GM23248 (cell line): ENCODE data around the gene MCF2L. TPM values are rescaled to one million over a fixed set of nuclear protein-coding genes. Genes with fewer than 3 reads are reported as not detected.

Experiments
- DNase-seq: peaks from one replicate; pipeline ENCODE4 v3.0.0-alpha.2; 2015
- H2AFZ ChIP-seq: fragments of 200-600 bp; sonication (generic); 2 replicates; pipeline ENCODE4 v1.6.1; 2016; ENCODE audit warnings: antibody characterized with exemption
- H3F3A ChIP-seq: fragments of 200-600 bp; sonication (generic); 2 replicates; pipeline ENCODE4 v1.6.1; 2016; ENCODE audit warnings: mild to moderate bottlenecking, antibody characterized with exemption, mixed run types; ENCODE audit not compliant: insufficient read depth
- H3K27ac ChIP-seq: fragments of 200-600 bp; sonication (generic); 2 replicates; pipeline ENCODE4 v1.5.1; 2016; ENCODE audit warnings: mild to moderate bottlenecking
- H3K27me3 ChIP-seq: fragments of 200-600 bp; sonication (generic); replicated peaks from 2 replicates; pipeline ENCODE4 v1.6.1; 2016; ENCODE audit warnings: mild to moderate bottlenecking; ENCODE audit not compliant: insufficient read depth
- H3K36me3 ChIP-seq: fragments of 200-600 bp; sonication (generic); 2 replicates; pipeline ENCODE4 v1.6.1; 2016; ENCODE audit warnings: low read depth, mild to moderate bottlenecking
- H3K4me1 ChIP-seq: fragments of 200-600 bp; sonication (generic); 2 replicates; pipeline ENCODE4 v1.6.1; 2016; ENCODE audit warnings: mild to moderate bottlenecking; ENCODE audit not compliant: insufficient read depth
- H3K4me2 ChIP-seq: fragments of 200-600 bp; sonication (generic); one replicate; pipeline ENCODE4 v1.6.1; 2016; ENCODE audit warnings: mild to moderate bottlenecking; ENCODE audit not compliant: unreplicated experiment
- H3K4me3 ChIP-seq: fragments of 200-600 bp; sonication (generic); 2 replicates; pipeline ENCODE4 v1.5.1; 2016; ENCODE audit warnings: mild to moderate bottlenecking
- H3K79me2 ChIP-seq: fragments of 200-600 bp; sonication (generic); 2 replicates; pipeline ENCODE4 v1.6.1; 2016; ENCODE audit warnings: mild to moderate bottlenecking; ENCODE audit not compliant: insufficient read depth
- H3K9ac ChIP-seq: fragments of 200-600 bp; sonication (generic); 2 replicates; pipeline ENCODE4 v1.6.1; 2016; ENCODE audit warnings: mild to moderate bottlenecking
- H3K9me2 ChIP-seq: fragments of 200-600 bp; sonication (generic); 2 replicates; pipeline ENCODE4 v1.6.1; 2016; ENCODE audit warnings: mixed run types, mild to moderate bottlenecking, moderate library complexity; ENCODE audit not compliant: insufficient read depth
- H3K9me3 ChIP-seq: fragments of 200-600 bp; sonication (generic); one replicate; pipeline ENCODE4 v1.6.1; 2017; ENCODE audit warnings: low read depth
- H4K20me1 ChIP-seq: fragments of 200-600 bp; sonication (generic); 2 replicates; pipeline ENCODE4 v1.6.0; 2016; ENCODE audit not compliant: insufficient read depth
- EZH2 ChIP-seq: fragments of 200-600 bp; sonication (generic); IDR thresholded peaks from 2 replicates; pipeline ENCODE4 v1.6.1; 2018; ENCODE audit warnings: antibody characterized with exemption, mild to moderate bottlenecking; ENCODE audit not compliant: insufficient read depth, poor library complexity, severe bottlenecking
- EZH2phosphoT487 ChIP-seq: fragments of 200-600 bp; sonication (generic); IDR thresholded peaks from 2 replicates; pipeline ENCODE4 v1.6.1; 2018; ENCODE audit warnings: antibody characterized with exemption, moderate library complexity, mild to moderate bottlenecking, low read depth; ENCODE audit not compliant: insufficient read depth
- WGBS, 2 experiments: methylation state at CpG; one replicate each; pipeline ENCODE4 v1.1.6; 2015 to 2017; ENCODE audit warnings: low lambda C conversion rate in 2 of 2, low coverage in 1 of 2; ENCODE audit errors: missing lambda C conversion rate in 2 of 2; 5-methylcytosine and 5-hydroxymethylcytosine counted together
- in situ Hi-C: fragments of 300-500 bp; cut with MboI; formaldehyde crosslinking; loops from 2 replicates; pipeline ENCODE4 v1.15.0; 2020
- polyA plus RNA-seq: library from polyadenylated mRNA; unstranded; fragments of >200 nt; fragmentation: Nextera tagmentation; extraction: Ambion mirVana; gene quantifications from 2 replicates; pipeline ENCODE4 v1.2.1, GENCODE V29; 2016
- total RNA-seq: library from RNA; depleted of rRNA; stranded (reverse); fragments of >200 nt; shearing (Covaris generic); gene quantifications from 2 replicates; pipeline ENCODE4 v1.2.3, GENCODE V29; 2014

The MCF2L gene
- total and polyA plus RNA-seq, 2 experiments from 2014 or later, result not detected

DNA sequence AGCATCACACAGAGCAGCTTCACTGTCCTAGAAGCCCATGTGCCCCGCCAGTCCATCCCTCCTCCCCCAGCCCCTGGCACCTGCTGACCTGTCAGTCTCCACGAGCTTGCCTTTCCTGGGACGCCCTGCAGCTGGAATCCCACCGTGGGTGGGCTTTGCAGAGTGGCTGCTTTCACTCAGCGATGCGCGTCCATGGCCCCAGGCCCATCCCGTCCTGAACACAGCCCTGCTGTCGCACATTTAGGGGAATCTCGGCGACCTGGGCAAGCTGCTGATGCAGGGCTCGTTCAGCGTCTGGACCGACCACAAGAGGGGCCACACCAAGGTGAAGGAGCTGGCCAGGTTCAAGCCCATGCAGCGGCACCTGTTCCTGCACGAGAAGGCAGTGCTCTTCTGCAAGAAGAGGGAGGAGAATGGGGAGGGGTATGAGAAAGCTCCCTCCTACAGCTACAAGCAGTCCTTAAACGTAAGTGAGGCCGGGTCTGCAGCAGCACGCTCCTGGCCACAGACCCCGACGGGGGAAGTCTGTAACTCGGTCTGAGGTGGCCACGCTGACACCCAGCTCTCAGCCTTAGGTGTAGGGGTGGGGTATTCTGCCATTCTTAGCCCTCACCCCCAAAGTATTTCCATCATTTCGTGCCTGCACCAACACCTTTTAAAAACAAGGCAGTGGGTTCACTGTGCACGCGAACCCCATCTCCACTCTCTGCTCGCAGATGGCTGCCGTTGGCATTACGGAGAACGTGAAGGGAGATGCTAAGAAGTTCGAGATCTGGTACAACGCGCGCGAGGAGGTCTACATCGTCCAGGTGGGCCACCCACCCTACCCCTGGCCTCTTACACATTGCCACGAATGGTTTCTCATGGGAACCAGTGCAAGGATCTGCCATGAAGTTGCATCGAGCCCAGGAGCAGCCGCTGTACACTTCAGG is 118.2 kb downstream of the MCF2L start:
- Histone ChIP-seq H3K4me1 (no peaks in the 10 kb centered on the region), H2AFZ (no peak overlapping the region), H4K20me1 (no peaks in the 10 kb centered on the region), H3K9me3 (no peaks in the 10 kb centered on the region), H3K9ac (no peak overlapping the region), H3K9me2 (no peaks in the 10 kb centered on the region), H3K4me2 (no peak overlapping the region), H3K27me3 (peaks cover 6% of the 10 kb centered on the region; the same call in 1 of the 2 replicates), H3K79me2 (no peaks in the 10 kb centered on the region), H3K4me3 (no peak overlapping the region), H3K36me3 (no peaks in the 10 kb centered on the region), H3F3A (no peaks in the 10 kb centered on the region), H3K27ac (no peak overlapping the region)
- WGBS, 2 experiments, result 74% methylated on average over 39 of the region's 39 CpGs
- in situ Hi-C loops, result no loop called here
- DNase-seq, result no peak
- no peak for TF ChIP-seq EZH2
- no peak for TF ChIP-seq EZH2phosphoT487

DNA sequence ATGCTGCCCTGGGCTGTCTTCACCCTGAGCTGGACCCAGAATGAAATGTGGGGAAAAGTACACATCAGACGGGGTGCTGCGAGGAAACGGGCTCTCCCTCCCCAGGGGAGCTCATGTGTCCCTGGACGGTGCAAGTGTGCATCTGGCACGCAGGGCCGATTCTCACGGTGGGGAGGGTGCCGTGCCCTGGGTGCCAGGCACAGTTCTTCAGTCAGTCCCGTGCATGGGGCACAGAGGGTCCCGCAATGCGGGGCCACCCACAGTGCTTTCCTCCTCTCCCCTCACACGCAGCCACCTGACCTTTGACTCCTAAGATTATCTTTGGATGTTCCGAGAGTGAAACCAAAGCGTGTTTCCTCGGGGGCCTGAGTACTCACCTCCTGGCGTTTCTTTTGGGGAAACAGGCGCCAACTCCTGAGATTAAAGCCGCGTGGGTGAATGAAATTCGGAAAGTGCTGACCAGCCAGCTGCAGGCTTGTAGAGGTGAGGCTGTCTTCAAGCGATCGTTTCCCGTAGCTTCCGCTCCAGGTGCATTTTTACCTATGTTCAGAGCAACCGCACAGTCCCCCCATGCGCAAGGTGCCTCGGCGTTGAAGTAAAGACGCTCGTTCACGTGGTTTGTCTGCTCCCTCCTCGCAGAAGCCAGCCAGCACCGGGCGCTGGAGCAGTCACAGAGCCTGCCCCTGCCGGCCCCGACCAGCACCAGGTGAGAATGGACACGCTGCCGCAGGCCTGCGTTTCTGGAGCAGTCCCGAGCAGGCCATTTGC is 119.1 kb downstream of the MCF2L start:
- Histone ChIP-seq H3K9me2 (no peaks in the 10 kb centered on the region), H3K79me2 (no peaks in the 10 kb centered on the region), H3K27me3 (peaks cover 6% of the 10 kb centered on the region; the same call in 1 of the 2 replicates), H3K27ac (no peak overlapping the region), H2AFZ (no peak overlapping the region), H3K9ac (no peak overlapping the region), H3K9me3 (no peaks in the 10 kb centered on the region), H3F3A (no peaks in the 10 kb centered on the region), H3K36me3 (no peaks in the 10 kb centered on the region), H3K4me3 (no peak overlapping the region), H4K20me1 (no peaks in the 10 kb centered on the region), H3K4me2 (no peak overlapping the region), H3K4me1 (no peaks in the 10 kb centered on the region)
- no peak for DNase-seq
- 79 to 81% methylated on average over 40 of the region's 40 CpGs for WGBS, 2 experiments
- no peak for TF ChIP-seq EZH2
- no peak for TF ChIP-seq EZH2phosphoT487
- in situ Hi-C loops, result no loop called here

DNA sequence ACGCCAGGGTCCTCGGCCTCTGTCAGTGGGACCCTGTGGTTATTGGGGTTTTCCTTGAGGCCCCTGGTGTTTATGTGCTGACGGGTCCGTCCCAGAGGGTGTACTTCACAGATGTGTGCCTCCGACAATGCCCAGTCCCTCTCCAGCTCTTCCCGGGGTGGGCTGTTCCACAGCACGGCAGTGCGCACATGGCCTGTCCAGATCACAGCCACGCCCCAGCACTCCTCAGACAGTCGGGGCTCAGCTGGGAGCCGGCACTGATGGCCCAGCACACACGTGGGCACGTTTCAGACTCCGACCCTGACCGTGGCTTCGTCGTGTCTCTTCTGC is 119.6 kb downstream of the MCF2L start:
- in situ Hi-C loops, result no loop called here
- H3K9me3 ChIP-seq, result no peaks in the 10 kb centered on the region
- H3F3A ChIP-seq, result no peaks in the 10 kb centered on the region
- H4K20me1 ChIP-seq, result no peaks in the 10 kb centered on the region
- 51 to 58% methylated on average over 17 of the region's 17 CpGs for WGBS, 2 experiments
- no peaks in the 10 kb centered on the region for H3K9me2 ChIP-seq
- H3K4me2 ChIP-seq, result no peak overlapping the region
- no peak overlapping the region for H3K4me3 ChIP-seq
- H2AFZ ChIP-seq, result no peak overlapping the region
- no peak overlapping the region for H3K27ac ChIP-seq
- TF ChIP-seq EZH2phosphoT487 (no peak), EZH2 (no peak)
- no peak overlapping the region for H3K9ac ChIP-seq
- no peaks in the 10 kb centered on the region for H3K79me2 ChIP-seq
- peaks cover 6% of the 10 kb centered on the region; the same call in 1 of the 2 replicates for H3K27me3 ChIP-seq
- H3K4me1 ChIP-seq, result no peaks in the 10 kb centered on the region
- DNase-seq, result no peak
- H3K36me3 ChIP-seq, result no peaks in the 10 kb centered on the region

DNA sequence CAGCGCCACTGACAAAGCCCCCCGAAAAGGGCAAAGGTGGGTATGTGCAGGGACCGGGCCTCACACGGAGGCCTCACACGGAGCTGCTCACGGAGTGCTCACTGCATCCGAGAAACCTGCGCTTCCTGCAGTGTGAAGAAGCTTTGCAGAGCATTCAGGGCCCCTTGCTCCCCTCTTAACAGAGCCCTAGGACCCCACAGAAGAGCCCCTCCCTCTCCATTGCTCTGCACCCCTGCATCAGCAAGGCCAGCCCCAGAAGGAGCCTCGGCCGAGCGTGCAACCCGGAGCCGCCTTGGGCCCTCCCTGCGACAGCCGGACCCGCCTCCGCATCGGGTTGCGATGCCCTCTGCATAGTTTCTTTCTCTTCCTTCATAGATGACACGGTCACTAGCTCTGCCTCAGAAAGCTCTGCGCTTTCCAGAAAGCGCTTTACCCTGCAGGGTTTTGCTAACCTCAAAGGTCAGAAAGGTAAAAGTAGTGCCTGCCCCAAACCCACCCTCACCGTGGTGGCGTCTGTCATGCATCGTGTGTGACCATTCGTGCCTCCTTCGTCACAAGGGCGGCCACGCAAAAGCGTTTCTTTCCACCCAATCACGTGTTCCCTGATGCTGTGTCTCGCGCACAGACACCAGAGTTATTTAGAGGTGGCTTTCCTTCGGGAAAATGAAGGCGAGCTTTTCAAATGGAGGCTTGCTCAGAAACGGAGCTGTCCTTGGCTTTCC is 120.8 kb downstream of the MCF2L start:
- no peak for TF ChIP-seq EZH2phosphoT487
- no peak for TF ChIP-seq EZH2
- Histone ChIP-seq H3K9ac (no peak overlapping the region), H3F3A (no peaks in the 10 kb centered on the region), H4K20me1 (no peaks in the 10 kb centered on the region), H3K4me2 (no peak overlapping the region), H3K4me3 (no peak overlapping the region), H3K9me3 (no peaks in the 10 kb centered on the region), H3K27me3 (no peaks in the 10 kb centered on the region; the same call in none of the 2 replicates), H3K9me2 (no peaks in the 10 kb centered on the region), H2AFZ (no peak overlapping the region), H3K79me2 (no peaks in the 10 kb centered on the region), H3K36me3 (no peaks in the 10 kb centered on the region), H3K4me1 (no peaks in the 10 kb centered on the region), H3K27ac (no peak overlapping the region)
- in situ Hi-C loops, result no loop called here
- no peak for DNase-seq
- 83 to 85% methylated on average over 35 to 36 of the region's 36 CpGs for WGBS, 2 experiments
